RWPE2 (cell line): ENCODE data around the gene ID3.
A peak's percentile ranks its signal among the peaks of the same experiment; 100 is the strongest.

Source experiments
- ATAC-seq: fragments of 200-7000 bp; cut with Tn5 transposase; 3 replicates; pipeline ENCODE4 v1.9.1; 2021; ENCODE audit warnings: low read depth
- DNase-seq: peaks from one replicate; pipeline ENCODE4 v3.0.0-alpha.2; 2020; ENCODE audit warnings: low spot score
- H3K27ac ChIP-seq: fragments of 450-650 bp; 2 replicates; pipeline ENCODE4 v1.5.1; 2017; ENCODE audit warnings: mild to moderate bottlenecking; ENCODE audit not compliant: poor library complexity, severe bottlenecking
- H3K27me3 ChIP-seq: fragments of 250-450 bp; sonication (Bioruptor Pico); 2 replicates; pipeline ENCODE4 v1.5.1; 2021; ENCODE audit warnings: mild to moderate bottlenecking, moderate library complexity; ENCODE audit not compliant: insufficient read depth, poor library complexity, severe bottlenecking
- H3K36me3 ChIP-seq: fragments of 250-450 bp; sonication (Bioruptor Pico); 2 replicates; pipeline ENCODE4 v1.5.1; 2020; ENCODE audit warnings: low read depth, mild to moderate bottlenecking, moderate library complexity
- H3K4me1 ChIP-seq: fragments of 250-450 bp; sonication (Bioruptor Pico); 2 replicates; pipeline ENCODE4 v1.5.1; 2021; ENCODE audit warnings: mild to moderate bottlenecking, moderate library complexity; ENCODE audit not compliant: insufficient read depth, poor library complexity, severe bottlenecking
- H3K4me3 ChIP-seq: fragments of 250-450 bp; sonication (Bioruptor Pico); 2 replicates; pipeline ENCODE4 v1.5.1; 2021; ENCODE audit warnings: mild to moderate bottlenecking, moderate library complexity; ENCODE audit not compliant: severe bottlenecking
- H3K9me3 ChIP-seq: fragments of 250-450 bp; sonication (Bioruptor Pico); 2 replicates; pipeline ENCODE4 v1.5.1; 2021; ENCODE audit warnings: mild to moderate bottlenecking, moderate library complexity; ENCODE audit not compliant: severe bottlenecking
- TF ChIP-seq, protein P1 (sequence below): fragments of 450-650 bp; IDR thresholded peaks from one replicate; pipeline ENCODE4 v1.5.1; 2017; ENCODE audit warnings: mild to moderate bottlenecking, moderate library complexity; ENCODE audit not compliant: poor library complexity, severe bottlenecking

The ID3 gene

GRCh38 chr1:23593042-23593521, 33.8 kb upstream of the ID3 start:
- ATAC-seq (peak; percentile 60), DNase-seq (peak; percentile 71)
- H3K36me3 ChIP-seq: no peaks in the 10 kb centered on the region
- H3K4me1 ChIP-seq: peaks cover 46% of the 10 kb centered on the region
- no peaks in the 10 kb centered on the region for H3K27me3 ChIP-seq
- TF ChIP-seq, protein P1, sequence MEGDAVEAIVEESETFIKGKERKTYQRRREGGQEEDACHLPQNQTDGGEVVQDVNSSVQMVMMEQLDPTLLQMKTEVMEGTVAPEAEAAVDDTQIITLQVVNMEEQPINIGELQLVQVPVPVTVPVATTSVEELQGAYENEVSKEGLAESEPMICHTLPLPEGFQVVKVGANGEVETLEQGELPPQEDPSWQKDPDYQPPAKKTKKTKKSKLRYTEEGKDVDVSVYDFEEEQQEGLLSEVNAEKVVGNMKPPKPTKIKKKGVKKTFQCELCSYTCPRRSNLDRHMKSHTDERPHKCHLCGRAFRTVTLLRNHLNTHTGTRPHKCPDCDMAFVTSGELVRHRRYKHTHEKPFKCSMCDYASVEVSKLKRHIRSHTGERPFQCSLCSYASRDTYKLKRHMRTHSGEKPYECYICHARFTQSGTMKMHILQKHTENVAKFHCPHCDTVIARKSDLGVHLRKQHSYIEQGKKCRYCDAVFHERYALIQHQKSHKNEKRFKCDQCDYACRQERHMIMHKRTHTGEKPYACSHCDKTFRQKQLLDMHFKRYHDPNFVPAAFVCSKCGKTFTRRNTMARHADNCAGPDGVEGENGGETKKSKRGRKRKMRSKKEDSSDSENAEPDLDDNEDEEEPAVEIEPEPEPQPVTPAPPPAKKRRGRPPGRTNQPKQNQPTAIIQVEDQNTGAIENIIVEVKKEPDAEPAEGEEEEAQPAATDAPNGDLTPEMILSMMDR: no peak
- H3K27ac ChIP-seq: peak overlapping the region; percentile 90
- no peak overlapping the region for H3K4me3 ChIP-seq
- H3K9me3 ChIP-seq: no peaks in the 10 kb centered on the region

- no peaks in the 10 kb centered on the region for H3K27me3 ChIP-seq
- H3K4me1 ChIP-seq: peaks cover 47% of the 10 kb centered on the region
- peak overlapping the region; percentile 90 for H3K27ac ChIP-seq
- no peaks in the 10 kb centered on the region for H3K36me3 ChIP-seq
- H3K9me3 ChIP-seq: no peaks in the 10 kb centered on the region
- no peak overlapping the region for H3K4me3 ChIP-seq
- no peak for DNase-seq
- TF ChIP-seq, protein P1: no peak
- ATAC-seq: peak; percentile 3; the same call in 1 of the 3 replicates
These were observed 33.0 kb upstream of the ID3 start for GRCh38 chr1:23592209-23592892.

GRCh38 chr1:23591460-23592208, 32.3 kb upstream of the ID3 start:
- Histone ChIP-seq H3K4me3 (no peak overlapping the region), H3K36me3 (no peaks in the 10 kb centered on the region), H3K27me3 (no peaks in the 10 kb centered on the region), H3K9me3 (no peaks in the 10 kb centered on the region), H3K27ac (peak overlapping the region; percentile 90), H3K4me1 (peaks cover 47% of the 10 kb centered on the region)
- ATAC-seq (no peak), DNase-seq (no peak)
- TF ChIP-seq, protein P1: no peak

- H3K9me3 ChIP-seq: no peaks in the 10 kb centered on the region
- no peak for DNase-seq
- H3K4me1 ChIP-seq: peaks cover 57% of the 10 kb centered on the region
- no peaks in the 10 kb centered on the region for H3K27me3 ChIP-seq
- no peak overlapping the region for H3K4me3 ChIP-seq
- ATAC-seq: no peak
- TF ChIP-seq, protein P1: no peak
- H3K27ac ChIP-seq: peak overlapping the region; percentile 90
- no peaks in the 10 kb centered on the region for H3K36me3 ChIP-seq
These were observed 30.9 kb upstream of the ID3 start for GRCh38 chr1:23590058-23590783.
